CD4-positive, alpha-beta T cell treated with Interleukin-17A for 4 hours (primary cell): ENCODE results near the gene SMAD9.

ENCODE experiments used
- DNase-seq: peaks from one replicate; pipeline ENCODE4 v3.0.0-alpha.2; 2020; ENCODE audit warnings: mixed read lengths

SMAD9 gene

DNA sequence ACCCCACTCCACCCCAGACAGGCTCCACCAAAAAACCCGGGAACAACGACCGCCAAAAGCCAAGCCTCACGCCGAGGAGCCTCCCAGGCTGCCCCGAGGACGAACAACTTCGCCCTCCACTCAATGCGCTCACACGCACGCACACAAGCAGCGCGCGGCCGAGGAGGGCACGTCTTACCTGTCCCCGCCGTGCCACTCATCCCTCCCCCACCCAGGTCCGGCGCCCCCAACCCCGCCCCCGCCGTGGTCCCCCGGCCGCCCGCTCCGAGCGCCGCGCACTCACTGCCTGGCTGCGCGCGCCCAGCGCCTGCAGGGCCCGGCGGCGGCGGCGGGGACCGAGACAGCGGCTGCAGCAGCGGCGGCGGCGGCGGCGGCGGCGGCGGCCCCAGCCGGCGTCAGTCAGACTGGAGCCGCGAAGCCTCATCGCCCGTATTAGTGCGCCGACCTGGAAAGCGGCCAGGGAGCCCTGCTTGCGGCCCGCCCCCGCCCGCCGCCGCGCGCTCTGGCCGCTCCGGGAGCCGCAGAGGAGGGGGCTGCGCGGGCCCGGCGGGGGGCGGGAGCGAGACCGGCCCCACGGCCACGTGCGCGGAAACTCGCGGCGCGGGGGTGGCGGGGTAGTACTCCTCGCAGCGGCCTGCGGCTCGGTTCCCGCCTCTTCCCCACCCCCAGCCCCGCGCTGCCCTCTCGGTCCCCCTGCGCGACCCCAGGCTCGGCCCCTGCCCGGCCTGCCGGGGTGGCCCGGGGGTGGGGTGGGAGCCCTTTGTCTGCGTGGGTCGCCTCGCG is at the start of gene SMAD9:
SMAD9 (minus strand) TSS at position 406 of the 783 bp plus-strand sequence. CDS start 40,549 bp downstream, outside the sequence.
- DNase-seq, result no peak

DNA sequence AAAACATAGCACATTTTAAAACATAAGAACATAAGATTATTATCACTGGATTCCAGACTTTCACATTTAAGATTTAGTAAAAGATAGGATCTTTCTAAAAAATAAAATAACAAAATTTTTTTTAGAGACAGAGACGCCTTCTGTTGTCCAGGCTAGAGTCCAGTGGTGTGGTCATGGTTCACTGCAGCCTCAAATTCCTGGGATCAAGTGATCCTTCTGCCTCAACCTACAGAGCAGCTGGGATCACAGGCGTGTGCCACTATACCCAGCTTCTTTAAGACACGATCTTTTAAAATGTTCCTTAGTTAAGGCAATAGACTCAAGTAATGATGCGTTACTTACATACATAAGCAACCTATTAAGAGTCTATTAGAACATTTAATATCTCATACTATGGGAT is 46.4 kb upstream of the SMAD9 start:
- DNase-seq, result no peak

GRCh38 chr13:36965767-36966166 is 45.7 kb upstream of the SMAD9 start:
- DNase-seq, result no peak

DNA sequence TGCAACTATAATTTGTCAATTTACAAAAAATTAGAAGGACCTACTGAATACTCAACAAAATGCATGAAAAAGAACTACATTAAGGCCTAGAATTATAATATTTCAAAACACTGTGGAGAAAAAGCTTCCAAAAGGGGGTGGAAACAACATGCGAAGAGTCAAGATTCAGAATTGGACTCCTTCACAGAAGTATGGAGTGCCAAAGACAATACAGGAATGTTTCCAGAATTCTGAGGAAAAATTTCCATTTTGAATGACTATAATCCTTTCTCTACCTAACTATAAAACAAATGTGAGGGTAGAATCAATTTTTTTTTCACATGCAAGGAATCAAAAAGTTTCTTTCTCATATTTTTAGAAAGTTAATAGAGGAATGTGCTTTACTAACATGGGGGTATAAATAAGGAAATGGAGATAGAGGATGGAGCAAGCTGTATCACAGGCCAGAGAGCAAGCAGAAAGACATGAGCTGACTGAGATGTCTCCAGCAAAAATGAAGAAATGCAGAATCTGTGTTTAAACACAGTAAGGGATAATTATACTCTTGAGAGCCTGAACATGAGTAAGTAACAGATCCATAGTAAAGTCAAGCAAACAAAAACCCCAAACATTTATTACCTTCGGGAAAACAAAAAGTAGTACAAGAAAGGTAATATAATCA is 39.5 kb upstream of the SMAD9 start:
- DNase-seq, result no peak

DNA sequence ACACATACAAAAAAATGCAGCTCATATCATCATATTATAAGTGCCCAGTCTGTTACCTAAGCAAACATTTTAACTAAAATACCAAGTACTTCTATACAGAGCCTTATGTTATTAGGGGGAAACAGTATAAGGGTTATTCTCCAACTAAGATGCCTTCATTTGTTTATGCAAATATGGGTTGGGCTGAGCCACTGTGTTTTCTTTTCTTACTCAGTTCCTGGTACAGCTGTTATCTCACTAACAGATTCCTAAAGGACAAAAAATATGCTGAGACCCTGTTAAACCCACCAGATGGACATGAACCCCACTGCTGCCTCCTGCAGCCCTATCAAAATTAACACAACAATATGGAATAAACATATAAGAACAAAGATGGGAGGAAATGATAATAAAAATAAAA is 34.5 kb upstream of the SMAD9 start:
- DNase-seq, result no peak

- no peak for DNase-seq
Observed at GRCh38 chr13:36950920-36951319, 30.9 kb upstream of the SMAD9 start.

DNA sequence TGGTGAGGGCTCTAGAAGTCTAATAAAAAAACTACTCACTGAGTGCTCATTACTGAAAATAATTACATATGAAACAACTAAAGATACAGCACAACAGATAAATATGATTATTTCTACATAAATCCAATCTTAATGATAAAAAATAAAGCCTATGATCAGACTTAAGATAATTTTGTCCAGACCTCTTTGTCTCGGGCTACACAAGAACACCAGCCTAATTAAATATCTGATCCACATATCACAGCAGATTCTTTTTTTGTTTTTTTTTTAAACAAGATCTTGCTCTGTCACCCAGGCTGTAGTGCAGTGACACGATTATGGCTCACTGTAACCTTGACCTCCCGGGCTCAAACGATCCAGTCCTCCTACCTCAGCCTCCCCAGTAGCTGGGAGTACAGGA is 30.3 kb upstream of the SMAD9 start:
- no peak for DNase-seq

DNA sequence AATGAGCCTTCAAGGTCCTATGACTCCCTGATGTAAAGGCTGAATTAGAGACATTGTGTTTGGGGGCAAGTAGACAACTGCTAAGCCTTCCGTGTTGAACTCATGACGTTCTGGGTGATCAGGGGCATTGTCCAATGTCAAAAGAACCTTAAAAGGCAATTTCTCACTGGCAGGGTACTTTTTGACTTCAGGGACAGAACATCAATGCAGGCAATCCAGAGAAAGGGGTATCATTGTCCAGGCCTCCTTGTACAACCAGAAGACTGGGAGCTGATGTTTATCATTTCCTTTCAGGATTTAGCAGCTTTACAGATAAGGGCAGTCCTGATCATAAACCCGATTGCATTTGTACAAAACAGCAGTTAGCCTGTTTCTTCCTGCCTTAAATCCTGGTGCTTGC is 25.0 kb upstream of the SMAD9 start:
- DNase-seq, result no peak

DNA sequence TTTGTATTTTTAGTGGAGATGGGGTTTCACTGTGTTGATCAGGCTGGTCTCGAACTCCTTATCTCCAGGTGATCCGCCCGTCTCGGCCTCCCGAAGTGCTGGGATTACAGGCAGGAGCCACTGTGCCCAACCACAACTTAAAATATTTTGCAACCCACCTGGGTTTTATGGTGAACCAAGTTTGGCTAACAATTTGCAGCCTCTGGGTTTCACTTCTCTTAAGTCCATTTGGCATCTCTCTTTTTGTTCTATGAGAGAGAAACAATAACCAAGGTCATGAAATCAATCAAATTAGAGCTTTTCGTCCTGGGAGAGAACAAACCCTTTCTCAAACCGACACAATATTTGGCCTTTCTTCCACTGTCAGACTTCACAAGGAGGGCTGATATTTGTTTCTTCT is 5.6 kb upstream of the SMAD9 start:
- no peak for DNase-seq

DNA sequence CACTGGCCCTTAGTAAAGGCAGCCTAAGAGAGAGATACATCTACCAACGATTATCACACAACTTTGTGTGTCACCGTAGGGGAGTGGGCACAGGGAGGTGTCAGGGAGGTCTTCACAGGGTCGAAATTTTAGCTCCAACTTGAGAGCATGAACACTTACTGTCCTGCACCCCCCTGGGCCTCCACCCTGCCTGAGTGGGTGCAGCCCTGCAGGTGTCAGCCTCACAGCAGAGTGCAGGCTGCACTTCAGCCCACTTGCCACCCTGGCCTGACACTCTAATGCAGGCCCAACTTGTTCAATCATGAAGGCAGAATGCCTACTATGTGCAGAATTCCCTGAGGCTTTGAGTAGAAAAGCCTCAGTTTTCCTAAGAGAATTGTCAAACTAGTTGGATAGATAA is 4.0 kb upstream of the SMAD9 start:
- DNase-seq, result no peak

- no peak for DNase-seq
Observed at GRCh38 chr13:36921631-36922301, 1.7 kb upstream of the SMAD9 start.

DNA sequence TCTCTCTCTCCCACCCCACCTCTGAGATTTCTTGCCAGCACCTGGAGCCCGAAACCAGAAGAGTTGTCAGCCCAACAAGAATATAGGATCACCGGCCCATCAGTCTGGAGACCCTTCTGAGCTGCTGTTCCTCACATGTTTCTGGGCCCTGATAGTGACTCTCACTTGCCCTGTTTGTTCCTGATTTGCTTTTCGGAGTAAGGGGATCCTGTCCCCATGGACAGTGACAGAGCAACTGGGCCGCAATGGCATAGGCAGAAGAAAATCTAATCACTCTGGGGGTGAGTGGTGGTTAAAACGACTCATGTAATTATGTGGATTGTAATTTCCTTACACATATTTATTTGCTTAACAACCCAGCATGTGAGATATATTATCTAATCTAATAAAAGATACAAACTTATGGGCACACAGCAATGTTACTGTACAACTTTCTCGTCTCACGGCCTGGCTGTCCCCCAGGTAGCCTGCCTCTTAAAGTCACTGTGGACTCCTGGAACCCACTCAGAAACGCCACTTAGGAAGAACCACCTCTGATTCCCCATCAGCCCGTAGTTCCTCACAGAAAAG is 663 bp upstream of the SMAD9 start:
- no peak for DNase-seq

GRCh38 chr13:36919171-36919832 is 736 bp downstream of the SMAD9 start:
- DNase-seq, result no peak

- DNase-seq, result no peak
Observed at GRCh38 chr13:36918246-36919131, 1.5 kb downstream of the SMAD9 start.

DNA sequence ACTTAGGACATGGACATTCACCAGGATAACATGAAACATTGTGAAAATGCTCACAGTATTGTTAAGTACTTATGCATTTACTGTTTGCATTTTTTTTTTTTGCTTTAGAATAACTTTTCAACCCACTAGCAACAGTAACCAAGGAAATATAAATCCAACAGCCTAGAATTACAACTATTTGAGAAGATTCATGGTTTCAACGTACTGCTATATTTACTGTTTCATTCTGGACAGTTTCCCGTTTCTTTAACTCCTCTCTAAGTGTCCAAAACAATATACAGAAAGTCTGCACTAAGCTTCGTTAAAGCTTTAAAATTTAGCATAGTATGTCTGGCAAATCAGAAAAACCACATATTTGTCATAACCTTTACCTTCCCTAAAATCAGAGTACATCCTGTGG is 2.7 kb downstream of the SMAD9 start:
- DNase-seq, result no peak

DNA sequence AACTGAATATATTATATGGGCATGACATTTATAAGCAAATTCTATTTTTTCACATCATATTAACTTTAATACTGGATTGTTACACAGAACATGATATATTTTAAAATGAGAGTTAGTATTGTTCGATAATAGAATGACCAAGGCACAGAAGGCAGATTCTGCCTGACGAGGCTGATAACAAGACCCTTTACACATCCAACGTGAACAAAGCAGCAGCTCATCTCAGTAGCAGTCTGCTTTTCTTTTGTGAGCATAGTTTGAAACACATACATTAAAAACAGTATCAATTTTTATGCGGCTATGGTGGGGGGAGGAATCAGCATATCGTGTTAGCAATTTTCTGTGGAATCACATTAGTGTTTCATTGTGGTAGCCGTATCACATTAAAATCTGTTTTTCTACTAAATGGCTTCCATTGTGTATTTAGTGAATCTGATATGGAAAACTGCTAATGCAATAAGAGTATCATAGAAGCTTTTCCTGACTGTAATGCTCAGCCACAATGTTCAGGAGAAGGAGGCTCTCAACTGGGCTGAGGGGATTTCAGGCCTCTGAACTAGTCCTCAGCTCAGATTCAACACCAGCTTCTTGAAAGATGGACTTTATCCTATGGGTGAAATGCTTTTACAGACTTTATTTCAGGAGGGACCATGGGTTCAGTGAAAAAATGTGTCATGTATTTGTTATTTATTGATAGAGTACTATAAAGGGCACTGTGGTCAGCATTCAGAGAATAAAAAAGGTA is 4.0 kb downstream of the SMAD9 start:
- no peak for DNase-seq

- DNase-seq, result no peak
Observed at GRCh38 chr13:36915106-36915505, 4.9 kb downstream of the SMAD9 start.

DNA sequence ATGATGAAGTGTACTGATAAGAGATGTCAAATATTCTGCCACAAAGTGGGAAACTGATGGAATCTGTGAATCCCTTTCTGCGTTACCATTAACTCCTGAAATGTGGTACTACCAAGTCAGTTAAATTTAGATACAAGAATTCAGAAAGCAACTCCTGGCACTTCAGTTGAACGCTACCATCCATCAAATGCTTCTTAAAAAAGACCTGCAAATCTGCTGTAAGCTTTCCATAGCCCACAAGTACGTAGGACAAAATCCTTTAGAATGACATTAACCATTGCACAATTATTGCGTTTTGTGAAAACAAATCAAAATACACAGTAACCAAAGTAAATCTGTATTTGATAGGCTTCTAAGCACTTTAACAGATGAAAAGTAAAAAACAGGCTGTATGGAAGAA is 5.4 kb downstream of the SMAD9 start:
- no peak for DNase-seq

DNA sequence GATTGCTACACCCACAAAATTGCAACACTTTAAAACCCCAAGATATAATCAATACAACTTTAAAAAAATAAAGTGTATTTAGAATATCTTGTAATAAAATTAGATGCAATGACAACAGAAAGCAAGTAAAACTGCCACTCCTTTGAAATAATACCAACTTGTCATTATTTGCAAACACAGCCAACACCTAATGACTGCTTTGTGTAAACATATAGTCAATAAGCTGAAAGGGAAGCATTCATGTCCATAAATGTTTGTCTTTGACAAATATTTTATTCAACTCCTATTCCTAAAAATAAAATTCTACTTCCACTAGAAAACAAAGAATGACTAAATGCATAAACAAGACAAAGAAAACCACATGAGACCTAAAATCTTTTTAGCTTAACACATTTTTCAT is 6.6 kb downstream of the SMAD9 start:
- no peak for DNase-seq

DNA sequence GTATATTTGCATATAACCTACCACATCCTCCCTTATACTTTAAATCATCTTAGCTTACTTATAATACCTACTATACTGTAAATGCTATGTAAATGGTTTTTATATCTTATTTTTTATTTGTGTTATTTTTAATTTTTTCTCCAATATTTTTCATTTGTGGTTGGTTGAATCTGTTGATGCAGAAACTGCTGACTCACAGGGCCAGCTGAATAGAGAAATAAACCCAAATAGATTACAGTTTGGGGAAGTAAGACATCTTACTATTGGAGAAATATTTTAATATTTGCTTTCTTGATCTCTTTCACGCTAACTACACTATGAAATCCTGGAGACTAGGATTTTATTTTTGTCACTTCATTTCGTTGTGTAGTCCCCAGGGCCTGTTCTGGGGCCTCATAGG is 7.1 kb downstream of the SMAD9 start:
- DNase-seq, result no peak

DNA sequence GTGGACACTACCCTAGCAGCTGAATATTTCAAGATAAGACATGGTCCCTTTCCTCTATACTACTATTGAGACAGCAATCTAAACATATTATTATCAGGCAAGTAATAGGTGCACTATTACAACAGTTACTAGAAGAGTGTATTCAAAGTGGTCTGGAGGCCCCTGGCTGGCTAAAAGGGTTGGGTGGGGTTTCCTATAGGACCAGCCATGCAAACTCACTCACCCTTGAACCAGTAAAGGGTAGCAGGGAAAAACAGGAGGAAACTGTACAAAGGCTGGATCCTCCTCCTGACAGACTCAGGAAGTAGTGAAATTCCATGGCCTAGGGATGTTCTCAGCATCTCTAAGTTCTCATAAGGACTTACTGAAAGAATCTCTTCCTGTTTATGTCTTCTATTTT is 7.7 kb downstream of the SMAD9 start:
- DNase-seq, result no peak
